Measurements from ENCODE around the gene APOBEC4. TPM values are rescaled to one million over a fixed set of nuclear protein-coding genes. Genes with fewer than 3 reads are reported as not detected.
"Not testable (repeated sequence)": the region's sequence is repeated elsewhere in the genome, so short reads cannot be mapped to it uniquely, and the experiment has no call there.

The APOBEC4 gene
- total RNA-seq, 1 donor from 2014 or later = not detected

DNA sequence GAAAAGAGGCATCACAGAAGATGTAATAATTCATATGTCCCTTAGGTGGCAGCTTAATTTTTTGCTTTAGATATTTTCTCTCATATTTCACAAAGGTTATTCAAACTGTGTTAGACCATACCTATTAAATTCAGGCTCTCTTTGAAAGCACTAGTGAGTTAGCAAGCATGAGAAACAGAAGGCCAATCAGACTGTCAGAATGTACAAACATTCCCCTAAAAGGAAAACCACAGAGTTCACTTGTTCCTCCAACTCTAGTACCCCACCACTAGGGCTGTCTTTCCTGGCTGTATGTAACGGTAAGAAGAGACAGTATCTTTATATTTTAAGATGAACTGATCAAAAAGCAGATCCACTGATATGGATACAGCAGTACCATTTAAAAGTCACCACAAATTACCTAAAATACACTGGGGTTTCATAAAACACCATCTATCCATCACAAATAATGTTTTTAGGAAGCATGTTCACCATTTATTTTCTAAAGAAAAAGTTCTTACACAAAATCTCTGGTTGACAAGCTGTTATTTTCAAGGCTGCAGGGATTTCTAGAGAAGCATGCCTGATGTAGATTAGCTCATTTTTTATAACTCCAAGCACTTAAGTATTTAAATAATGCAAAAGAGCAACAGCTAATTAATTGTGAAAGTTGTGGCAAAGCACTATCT, 19.3 kb downstream of the APOBEC4 start:
- H3K4me1 Mint-ChIP-seq (ENCODE audit: unreplicated experiment) = peaks cover 34% of the 10 kb centered on the region
- H3K27ac Mint-ChIP-seq = peak overlapping the region; percentile 82
- peak overlapping the region; percentile 99 for H3K4me3 Mint-ChIP-seq
- peaks cover 19% of the 10 kb centered on the region for H3K27me3 Mint-ChIP-seq
- H3K36me3 Mint-ChIP-seq = peaks cover 17% of the 10 kb centered on the region
- TF ChIP-seq, protein P1, sequence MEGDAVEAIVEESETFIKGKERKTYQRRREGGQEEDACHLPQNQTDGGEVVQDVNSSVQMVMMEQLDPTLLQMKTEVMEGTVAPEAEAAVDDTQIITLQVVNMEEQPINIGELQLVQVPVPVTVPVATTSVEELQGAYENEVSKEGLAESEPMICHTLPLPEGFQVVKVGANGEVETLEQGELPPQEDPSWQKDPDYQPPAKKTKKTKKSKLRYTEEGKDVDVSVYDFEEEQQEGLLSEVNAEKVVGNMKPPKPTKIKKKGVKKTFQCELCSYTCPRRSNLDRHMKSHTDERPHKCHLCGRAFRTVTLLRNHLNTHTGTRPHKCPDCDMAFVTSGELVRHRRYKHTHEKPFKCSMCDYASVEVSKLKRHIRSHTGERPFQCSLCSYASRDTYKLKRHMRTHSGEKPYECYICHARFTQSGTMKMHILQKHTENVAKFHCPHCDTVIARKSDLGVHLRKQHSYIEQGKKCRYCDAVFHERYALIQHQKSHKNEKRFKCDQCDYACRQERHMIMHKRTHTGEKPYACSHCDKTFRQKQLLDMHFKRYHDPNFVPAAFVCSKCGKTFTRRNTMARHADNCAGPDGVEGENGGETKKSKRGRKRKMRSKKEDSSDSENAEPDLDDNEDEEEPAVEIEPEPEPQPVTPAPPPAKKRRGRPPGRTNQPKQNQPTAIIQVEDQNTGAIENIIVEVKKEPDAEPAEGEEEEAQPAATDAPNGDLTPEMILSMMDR (conservative IDR thresholded peaks at IDR 0.05) = peak; percentile 79
- no peak for DNase-seq (ENCODE audit: extremely low spot score, unreplicated experiment)
- no peaks in the 10 kb centered on the region for H3K9me3 Mint-ChIP-seq

DNA sequence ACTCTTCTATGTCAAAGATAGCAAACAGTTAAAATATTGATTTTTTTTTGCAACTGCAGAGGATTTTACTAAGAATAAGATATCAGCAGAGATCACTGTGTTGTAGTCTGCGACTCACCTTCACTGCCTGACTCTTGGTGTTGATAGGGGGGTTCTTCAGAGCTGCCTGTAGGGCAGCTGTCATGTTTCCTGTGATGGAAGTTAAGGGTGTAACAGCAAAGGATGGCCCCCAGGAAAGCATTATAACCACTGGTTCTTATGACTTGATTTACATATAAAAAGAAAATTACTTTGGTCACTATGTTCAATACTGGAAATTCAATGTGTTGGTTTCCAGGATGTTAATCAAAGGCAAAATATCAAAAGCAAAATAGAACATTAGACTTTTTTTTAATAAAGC, 20.2 kb downstream of the APOBEC4 start:
- H3K27me3 Mint-ChIP-seq = peaks cover 15% of the 10 kb centered on the region

DNA sequence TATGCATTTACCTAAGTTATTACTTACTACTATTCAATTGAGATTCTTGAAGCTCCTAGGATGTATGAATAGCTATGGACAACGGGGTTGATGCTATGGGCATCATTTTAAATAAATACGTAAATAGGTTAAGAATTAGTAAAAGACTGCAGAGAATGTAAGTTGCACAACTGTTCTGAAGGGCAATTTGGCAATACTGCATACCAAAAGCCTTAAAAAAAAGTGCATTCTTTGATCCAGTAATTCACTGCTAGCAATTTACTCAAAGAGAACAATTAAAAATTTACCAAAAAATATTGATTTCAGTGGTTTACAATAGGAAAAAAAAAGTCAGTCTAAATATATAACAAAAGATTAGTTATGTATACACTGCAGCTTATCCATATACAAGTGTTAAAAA, 21.0 kb downstream of the APOBEC4 start:
- H3K4me1 Mint-ChIP-seq (ENCODE audit: unreplicated experiment) = peaks cover 38% of the 10 kb centered on the region
- TF ChIP-seq, protein P1 (conservative IDR thresholded peaks at IDR 0.05) = no peak
- H3K9me3 Mint-ChIP-seq = no peaks in the 10 kb centered on the region
- no peak overlapping the region for H3K27ac Mint-ChIP-seq
- peaks cover 11% of the 10 kb centered on the region for H3K27me3 Mint-ChIP-seq
- peaks cover 24% of the 10 kb centered on the region for H3K36me3 Mint-ChIP-seq
- peak overlapping the region; percentile 11 for H3K4me3 Mint-ChIP-seq
- no peak for DNase-seq (ENCODE audit: extremely low spot score, unreplicated experiment)

More for the DNA sequence above, 20.2 kb downstream of the APOBEC4 start:
- Mint-ChIP-seq H3K4me3 (peak overlapping the region; percentile 99), H3K27ac (no peak overlapping the region), H3K36me3 (peaks cover 24% of the 10 kb centered on the region), H3K4me1 (ENCODE audit: unreplicated experiment) (peaks cover 38% of the 10 kb centered on the region), H3K9me3 (no peaks in the 10 kb centered on the region)
- TF ChIP-seq, protein P1 (conservative IDR thresholded peaks at IDR 0.05) = no peak
- DNase-seq (ENCODE audit: extremely low spot score, unreplicated experiment) = no peak

DNA sequence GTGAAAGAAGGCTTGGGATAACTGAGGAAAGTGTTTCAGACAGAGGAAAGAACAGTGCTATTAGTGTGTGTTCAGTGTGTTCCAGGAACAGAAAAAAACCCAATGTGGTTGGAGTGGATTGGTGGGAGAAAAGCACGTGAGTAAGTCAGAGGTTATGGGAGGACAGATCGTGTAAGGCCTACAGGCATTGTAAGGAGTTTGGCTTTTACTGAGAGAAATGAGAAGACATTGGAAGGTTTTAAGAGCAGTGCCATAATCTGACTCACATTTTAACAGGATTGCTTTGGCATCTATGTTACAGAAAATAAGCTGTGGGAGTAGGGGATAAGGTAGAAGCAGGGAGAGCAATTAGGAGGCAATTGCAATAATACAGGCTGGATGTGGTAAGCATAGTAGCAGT, 22.4 kb downstream of the APOBEC4 start:
- peak overlapping the region; percentile 3 for H3K27ac Mint-ChIP-seq
- H3K27me3 Mint-ChIP-seq = no peaks in the 10 kb centered on the region
- peak overlapping the region; percentile 59 for H3K4me3 Mint-ChIP-seq
- peaks cover 24% of the 10 kb centered on the region for H3K36me3 Mint-ChIP-seq
- H3K9me3 Mint-ChIP-seq = no peaks in the 10 kb centered on the region
- H3K4me1 Mint-ChIP-seq (ENCODE audit: unreplicated experiment) = peaks cover 30% of the 10 kb centered on the region
- no peak for DNase-seq (ENCODE audit: extremely low spot score, unreplicated experiment)
- TF ChIP-seq, protein P1 (conservative IDR thresholded peaks at IDR 0.05) = no peak

DNA sequence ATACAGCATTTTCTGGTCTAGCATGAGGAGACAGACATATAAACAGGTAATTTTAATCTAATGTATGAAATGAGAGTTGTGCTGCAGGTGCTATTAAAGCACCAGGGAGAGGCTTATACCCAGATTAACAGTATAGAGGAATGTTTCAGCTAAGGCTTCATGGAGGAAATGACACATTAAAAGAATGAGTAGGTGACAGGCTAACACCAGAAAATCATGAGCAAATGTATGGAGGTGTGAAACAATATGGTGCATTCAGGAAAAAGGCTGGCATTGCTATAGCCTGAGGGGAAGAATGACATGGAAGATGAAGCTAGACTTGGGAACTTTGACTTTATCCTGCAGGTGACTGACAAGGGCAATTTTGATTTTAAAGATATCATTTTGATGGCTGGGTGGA, 24.6 kb downstream of the APOBEC4 start:
- peaks cover 24% of the 10 kb centered on the region for H3K36me3 Mint-ChIP-seq
- no peaks in the 10 kb centered on the region for H3K27me3 Mint-ChIP-seq
- H3K9me3 Mint-ChIP-seq = no peaks in the 10 kb centered on the region
- DNase-seq (ENCODE audit: extremely low spot score, unreplicated experiment) = no peak
- TF ChIP-seq, protein P1 (conservative IDR thresholded peaks at IDR 0.05) = no peak
- H3K4me1 Mint-ChIP-seq (ENCODE audit: unreplicated experiment) = peaks cover 27% of the 10 kb centered on the region
- H3K4me3 Mint-ChIP-seq = no peak overlapping the region
- no peak overlapping the region for H3K27ac Mint-ChIP-seq

DNA sequence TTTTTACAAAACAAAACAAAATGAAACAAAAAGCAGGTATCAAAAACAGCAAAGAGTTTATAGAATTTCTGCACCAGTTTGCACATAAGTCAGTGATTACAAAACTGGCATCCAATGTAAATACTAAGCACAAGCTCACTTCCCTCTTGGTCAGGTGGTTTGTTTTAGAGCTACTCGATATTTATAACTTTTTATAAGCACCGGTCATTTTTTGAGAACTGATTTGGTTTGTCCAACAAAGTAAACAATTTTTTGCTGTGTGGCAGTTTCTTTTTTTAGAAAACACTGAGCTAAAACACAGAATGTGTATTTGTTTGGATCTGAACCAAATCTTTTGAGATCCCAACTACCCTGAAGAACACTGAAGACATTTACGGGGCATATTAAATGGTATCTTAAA, 26.9 kb downstream of the APOBEC4 start:
- H3K9me3 Mint-ChIP-seq; DNase-seq (ENCODE audit: extremely low spot score, unreplicated experiment); H3K27me3 Mint-ChIP-seq; H3K27ac Mint-ChIP-seq; H3K4me3 Mint-ChIP-seq: not testable (repeated sequence)
- H3K36me3 Mint-ChIP-seq = peaks cover 22% of the 10 kb centered on the region
- H3K4me1 Mint-ChIP-seq (ENCODE audit: unreplicated experiment) = peaks cover 21% of the 10 kb centered on the region

All from type B pancreatic cell (in vitro differentiated cells).